OCI-LY1 (cell line): Measurements from ENCODE around the gene MLLT3.

Source experiments
- EZH2 ChIP-seq: fragments of 200-600 bp; sonication (generic), shearing (Covaris generic); IDR thresholded peaks from 2 replicates; pipeline ENCODE4 v1.8.0; 2017; ENCODE audit warnings: borderline replicate concordance, mixed run types, mild to moderate bottlenecking, antibody characterized with exemption, low read length, moderate library complexity, mixed read lengths
- TF ChIP-seq, protein P1 (sequence below): fragments of 200-600 bp; sonication (generic), shearing (Covaris generic); IDR thresholded peaks from 2 replicates; pipeline ENCODE4 v1.5.1; 2017; ENCODE audit warnings: mild to moderate bottlenecking, antibody characterized with exemption, low read length, moderate library complexity, mixed read lengths

DNA sequence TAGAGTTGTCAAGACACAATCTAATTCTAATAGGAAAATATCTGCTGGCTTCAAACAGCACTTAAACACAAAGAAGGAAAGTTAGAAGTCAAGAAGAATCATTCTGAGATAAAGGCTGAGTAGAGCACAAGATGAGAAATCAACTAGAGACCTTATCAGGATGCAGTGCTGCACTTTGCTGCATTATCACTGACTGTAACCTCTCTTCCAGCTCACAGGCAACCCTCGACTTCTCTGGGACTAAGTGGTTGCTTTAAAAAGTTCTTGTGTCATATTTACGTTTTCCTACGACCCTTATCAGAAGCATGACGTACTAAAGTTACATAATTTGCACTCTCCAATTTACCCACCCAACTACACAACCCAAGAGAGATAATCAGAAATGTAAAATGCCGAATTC, 176.1 kb downstream of the MLLT3 start:
- TF ChIP-seq, protein P1, sequence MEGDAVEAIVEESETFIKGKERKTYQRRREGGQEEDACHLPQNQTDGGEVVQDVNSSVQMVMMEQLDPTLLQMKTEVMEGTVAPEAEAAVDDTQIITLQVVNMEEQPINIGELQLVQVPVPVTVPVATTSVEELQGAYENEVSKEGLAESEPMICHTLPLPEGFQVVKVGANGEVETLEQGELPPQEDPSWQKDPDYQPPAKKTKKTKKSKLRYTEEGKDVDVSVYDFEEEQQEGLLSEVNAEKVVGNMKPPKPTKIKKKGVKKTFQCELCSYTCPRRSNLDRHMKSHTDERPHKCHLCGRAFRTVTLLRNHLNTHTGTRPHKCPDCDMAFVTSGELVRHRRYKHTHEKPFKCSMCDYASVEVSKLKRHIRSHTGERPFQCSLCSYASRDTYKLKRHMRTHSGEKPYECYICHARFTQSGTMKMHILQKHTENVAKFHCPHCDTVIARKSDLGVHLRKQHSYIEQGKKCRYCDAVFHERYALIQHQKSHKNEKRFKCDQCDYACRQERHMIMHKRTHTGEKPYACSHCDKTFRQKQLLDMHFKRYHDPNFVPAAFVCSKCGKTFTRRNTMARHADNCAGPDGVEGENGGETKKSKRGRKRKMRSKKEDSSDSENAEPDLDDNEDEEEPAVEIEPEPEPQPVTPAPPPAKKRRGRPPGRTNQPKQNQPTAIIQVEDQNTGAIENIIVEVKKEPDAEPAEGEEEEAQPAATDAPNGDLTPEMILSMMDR: no peak
- TF ChIP-seq EZH2: no peak
